ENCODE results near the gene ARMC6.
"Not testable (repeated sequence)": the region's sequence is repeated elsewhere in the genome, so short reads cannot be mapped to it uniquely, and the experiment has no call there.

The ARMC6 gene

GRCh38 chr19:19077103-19077502 is 43.7 kb downstream of the ARMC6 start:
- no peak for DNase-seq

GRCh38 chr19:19078801-19079200 is 45.4 kb downstream of the ARMC6 start:
- no peak for DNase-seq

GRCh38 chr19:19079571-19079970 is 46.2 kb downstream of the ARMC6 start:
- no peak for DNase-seq

- no peak for DNase-seq
Measured at GRCh38 chr19:19081642-19082151, 48.3 kb downstream of the ARMC6 start.

- DNase-seq = no peak
Measured at GRCh38 chr19:19083413-19084178, 50.2 kb downstream of the ARMC6 start.

- DNase-seq = no peak
Measured at GRCh38 chr19:19087676-19088075, 54.3 kb downstream of the ARMC6 start.

- no peak for DNase-seq
Measured at GRCh38 chr19:19094513-19094912, 61.1 kb downstream of the ARMC6 start.

GRCh38 chr19:19095691-19096090 is 62.3 kb downstream of the ARMC6 start:
- DNase-seq = no peak

- DNase-seq = no peak
Measured at GRCh38 chr19:19096641-19097627, 63.5 kb downstream of the ARMC6 start.

- no peak for DNase-seq
Measured at GRCh38 chr19:19098084-19098702, 64.8 kb downstream of the ARMC6 start.

- no peak for DNase-seq
Measured at GRCh38 chr19:19098703-19099632, 65.6 kb downstream of the ARMC6 start.

- DNase-seq = no peak
Measured at GRCh38 chr19:19101540-19101939, 68.1 kb downstream of the ARMC6 start.

GRCh38 chr19:19102566-19102965 is 69.2 kb downstream of the ARMC6 start:
- not testable (repeated sequence) for DNase-seq

- DNase-seq = no peak
Measured at GRCh38 chr19:19103167-19103566, 69.8 kb downstream of the ARMC6 start.

GRCh38 chr19:19105365-19106055 is 72.1 kb downstream of the ARMC6 start:
- no peak for DNase-seq

- no peak for DNase-seq
Measured at GRCh38 chr19:19106056-19106551, 72.7 kb downstream of the ARMC6 start.

GRCh38 chr19:19106938-19107337 is 73.5 kb downstream of the ARMC6 start:
- DNase-seq = not testable (repeated sequence)

GRCh38 chr19:19107654-19108053 is 74.3 kb downstream of the ARMC6 start:
- DNase-seq = no peak

Measured in SW 1271 (cell line).